Right renal pelvis (tissue), 4 donors: ENCODE data around the gene CISD1. TPM values are rescaled to one million over a fixed set of nuclear protein-coding genes. Genes with fewer than 3 reads are reported as not detected.
"Not testable (repeated sequence)": the region's sequence is repeated elsewhere in the genome, so short reads cannot be mapped to it uniquely, and the experiment has no call there.

Experiments
- DNase-seq, 4 donors: peaks; one replicate each; pipeline ENCODE4 v3.0.0-alpha.2; 2013; ENCODE audit warnings: low read depth in 4 of 4, low spot score in 3 of 4, missing footprints in 1 of 4
- polyA plus RNA-seq, 4 donors: library from polyadenylated mRNA; unstranded; fragments of 120-200 nt; gene quantifications; one replicate each; pipeline ENCODE4 v1.2.1, GENCODE V29; 2013; ENCODE audit not compliant: insufficient read length in 4 of 4

The CISD1 gene
- polyA plus RNA-seq, result 10 to 100 TPM; 53.5 to 62.1 (median 58.6) TPM

DNA sequence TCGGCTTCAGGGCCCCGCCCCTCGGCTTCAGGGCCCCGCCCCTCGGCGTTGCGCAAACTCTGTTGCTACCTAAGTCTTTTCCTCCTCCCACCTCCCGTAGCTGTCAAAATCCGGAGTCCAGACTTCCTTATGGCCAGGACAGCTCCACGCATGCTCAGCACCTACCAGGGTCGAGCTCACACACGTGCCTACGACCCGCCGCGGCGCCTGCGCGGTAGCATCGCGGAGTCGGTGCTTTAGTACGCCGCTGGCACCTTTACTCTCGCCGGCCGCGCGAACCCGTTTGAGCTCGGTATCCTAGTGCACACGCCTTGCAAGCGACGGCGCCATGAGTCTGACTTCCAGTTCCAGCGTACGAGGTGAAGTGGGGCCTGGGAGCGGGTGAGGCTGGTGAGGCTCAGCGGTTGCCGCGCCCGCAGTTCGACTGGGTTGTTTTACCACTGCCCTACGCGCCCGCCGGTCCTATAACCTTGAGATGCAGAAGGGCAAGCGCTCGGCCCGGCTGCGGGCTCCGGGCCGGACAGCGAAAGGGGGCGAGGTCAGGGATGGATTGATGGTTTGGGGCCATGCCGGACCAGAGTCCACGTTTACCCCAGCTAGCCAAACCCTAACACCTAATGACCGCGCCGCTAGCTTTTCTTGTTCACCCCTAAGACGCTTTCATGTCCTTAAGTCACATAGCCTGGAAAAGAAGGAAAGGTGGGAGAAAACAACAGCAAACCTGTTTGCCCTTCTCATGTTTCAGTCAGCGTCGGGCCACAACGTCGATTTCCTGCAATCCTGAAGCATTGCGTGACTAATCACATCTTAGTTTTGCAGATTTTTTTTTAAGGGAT lies at the start of gene CISD1:
TSS of gene CISD1 (plus strand) at position 217 of the 836 bp plus-strand sequence. CDS start at position 329, 112 bp downstream.
- DNase-seq, result peak; percentile 92 to 97 (median 97)

DNA sequence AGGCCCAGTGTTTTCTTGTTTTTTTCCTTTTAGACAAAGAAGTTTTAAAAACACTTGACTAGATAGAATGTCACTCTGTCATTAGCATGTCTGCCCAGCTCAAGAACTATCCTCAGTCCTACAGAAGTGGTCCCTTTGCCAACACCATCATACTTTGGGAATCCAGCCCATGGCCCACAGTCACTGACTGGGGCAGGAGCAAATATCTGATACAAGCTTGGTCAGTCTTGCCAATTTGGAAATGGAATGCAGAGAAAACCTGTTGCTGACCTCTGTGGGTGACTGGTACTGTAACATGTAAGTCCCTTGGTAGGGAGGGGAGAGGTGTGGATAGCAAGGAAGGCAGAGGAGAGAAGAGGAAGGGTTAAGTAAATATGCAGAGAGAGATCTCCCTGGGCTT lies 49.1 kb upstream of the CISD1 start:
- DNase-seq, result no peak

DNA sequence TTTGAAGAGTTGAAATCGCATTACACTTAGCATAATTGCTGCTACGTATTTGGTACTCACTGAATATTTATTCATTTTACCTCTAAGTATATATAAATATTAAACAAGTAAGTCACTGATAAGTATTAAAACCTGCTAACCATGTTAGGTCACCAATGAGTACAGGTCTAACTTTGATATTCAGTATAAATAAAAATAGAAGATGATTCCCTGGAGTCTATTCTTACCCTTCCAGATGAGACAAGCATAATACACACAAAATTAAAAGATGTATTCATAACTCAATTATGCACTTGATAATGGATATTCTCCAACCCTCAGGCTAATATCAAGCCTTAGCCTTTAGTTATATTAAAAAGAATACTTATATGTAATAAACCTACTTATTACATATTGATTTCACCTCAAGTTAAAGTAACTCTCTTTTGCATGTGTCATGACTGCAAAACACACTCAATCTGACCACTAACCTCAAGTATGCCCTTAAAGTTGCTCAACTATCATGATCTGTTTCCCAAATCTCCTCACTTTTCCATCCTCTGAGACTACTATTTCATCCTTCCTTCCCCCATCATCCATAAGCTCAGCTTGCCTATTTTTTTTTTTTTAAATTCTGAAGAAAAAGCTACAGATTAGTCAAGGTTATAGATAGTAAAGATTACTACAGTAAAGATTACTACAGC lies 48.1 kb upstream of the CISD1 start:
- DNase-seq, result no peak

DNA sequence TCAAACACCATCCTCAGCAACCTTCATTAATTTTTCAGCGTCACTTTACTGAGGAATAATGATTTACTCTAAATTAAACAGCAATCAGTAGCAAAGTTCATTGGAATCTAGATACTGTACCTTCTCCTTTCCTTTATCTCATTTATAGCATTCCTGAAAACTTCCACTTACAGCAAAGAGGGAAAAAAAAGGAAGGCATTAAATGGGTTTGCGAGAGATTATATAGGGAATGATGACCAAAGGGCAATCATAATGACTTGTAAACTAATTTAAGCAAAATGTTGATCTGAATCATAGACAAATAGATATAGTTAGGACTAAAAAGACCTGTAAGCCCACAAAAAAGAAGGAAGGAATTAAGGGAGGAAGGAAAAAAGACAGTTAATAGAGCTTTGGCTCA lies 43.3 kb upstream of the CISD1 start:
- no peak for DNase-seq

DNA sequence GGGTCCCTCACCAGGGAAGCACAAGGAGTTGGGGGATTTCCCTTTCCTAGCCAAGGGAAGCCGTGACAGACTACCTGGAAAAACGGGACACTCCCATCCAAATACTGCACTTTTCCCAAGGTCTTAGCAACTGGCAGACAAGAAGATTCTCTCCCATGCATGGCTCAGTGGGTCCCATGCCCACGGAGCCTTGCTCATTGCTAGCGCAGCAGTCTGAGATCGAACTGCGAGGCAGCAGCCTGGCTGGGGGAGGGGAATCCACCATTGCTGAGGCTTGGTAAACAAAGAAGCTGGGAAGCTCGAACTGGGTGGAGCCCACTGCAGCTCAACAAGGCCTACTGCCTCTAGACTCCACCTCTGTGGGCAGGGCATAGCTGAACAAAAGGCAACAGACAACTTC lies 39.1 kb upstream of the CISD1 start:
- DNase-seq, result not testable (repeated sequence)

DNA sequence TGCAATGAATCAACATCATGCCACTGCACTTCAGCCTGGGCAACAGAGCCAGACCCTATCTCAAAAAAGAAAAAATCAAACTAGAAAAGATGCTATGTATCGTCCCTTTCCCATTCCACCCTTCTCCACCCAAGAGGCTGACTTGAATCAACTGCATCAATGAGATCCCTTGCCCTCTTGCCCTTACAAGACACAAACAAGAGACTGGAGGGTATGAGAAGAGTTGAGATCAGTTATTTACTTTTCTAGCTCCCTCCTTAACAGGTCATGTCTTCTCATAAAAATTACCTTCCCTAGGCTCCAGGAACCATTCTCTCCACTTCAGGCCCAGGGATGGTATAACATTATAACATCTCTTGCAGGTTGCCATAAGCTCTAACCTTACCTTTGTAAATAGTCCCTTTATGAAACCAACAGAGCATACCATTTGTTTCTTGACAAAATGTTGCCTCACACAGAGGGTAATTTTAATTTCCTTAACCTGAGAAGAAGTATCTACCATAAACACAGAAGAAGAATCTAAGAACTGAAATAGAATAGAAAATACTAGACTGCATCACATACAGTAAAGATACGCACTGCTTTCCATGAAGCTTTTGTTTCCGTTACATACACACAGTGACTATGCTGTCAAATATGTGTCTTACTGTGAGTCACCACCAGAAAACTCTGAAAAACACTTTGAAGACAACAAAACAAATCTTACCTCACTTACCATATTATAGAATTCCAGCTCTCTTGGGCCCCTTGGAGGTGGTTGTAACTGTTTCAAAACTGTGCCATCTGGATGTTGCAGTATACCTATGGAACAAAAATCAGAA lies 31.7 kb upstream of the CISD1 start:
- DNase-seq, result no peak

DNA sequence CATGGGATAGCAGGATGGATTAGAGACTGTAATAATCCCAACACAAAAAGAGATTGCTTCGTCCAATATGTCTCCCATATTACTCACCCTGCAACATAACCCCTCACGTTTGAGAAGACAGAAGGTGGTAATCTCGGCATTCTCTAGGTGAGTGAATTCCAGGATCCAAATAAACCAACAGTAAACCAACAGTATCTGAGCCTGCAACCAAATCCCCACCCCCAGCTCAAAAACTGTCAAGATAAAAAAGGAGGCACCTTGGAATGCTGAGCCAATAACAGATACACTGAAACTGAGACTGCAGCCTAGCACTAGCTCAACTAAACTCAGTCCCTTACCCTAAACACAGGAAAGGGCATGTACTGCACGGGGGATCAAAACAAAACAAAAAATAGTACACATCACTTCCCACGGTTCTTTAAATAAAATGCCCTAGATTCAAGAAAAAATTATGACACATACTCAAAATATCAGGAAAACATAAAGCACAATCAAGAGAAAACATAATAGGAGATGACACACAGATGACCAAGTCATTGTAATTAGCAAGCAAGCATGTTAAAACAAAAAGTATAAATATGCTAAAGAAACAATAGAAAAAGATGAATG lies 29.3 kb upstream of the CISD1 start:
- no peak for DNase-seq

DNA sequence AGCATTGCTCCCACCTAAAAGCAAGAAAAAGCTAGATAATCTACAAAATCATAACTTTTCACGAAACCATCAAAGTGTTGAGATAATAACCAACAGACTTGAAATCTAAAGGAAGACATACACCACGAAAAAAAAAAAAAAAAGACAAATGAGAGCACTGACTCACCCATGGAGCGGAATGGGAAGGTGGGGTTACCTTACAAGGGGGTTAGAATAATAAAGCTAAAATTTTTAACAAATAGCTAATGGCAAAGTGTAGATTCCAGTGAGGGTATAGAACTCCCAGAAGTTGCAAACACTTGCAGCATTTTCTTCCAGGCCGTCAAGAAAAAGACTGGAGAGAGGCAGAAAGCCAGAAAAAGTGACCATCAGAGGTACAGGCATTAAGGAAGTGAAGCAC lies 28.4 kb upstream of the CISD1 start:
- DNase-seq, result no peak

DNA sequence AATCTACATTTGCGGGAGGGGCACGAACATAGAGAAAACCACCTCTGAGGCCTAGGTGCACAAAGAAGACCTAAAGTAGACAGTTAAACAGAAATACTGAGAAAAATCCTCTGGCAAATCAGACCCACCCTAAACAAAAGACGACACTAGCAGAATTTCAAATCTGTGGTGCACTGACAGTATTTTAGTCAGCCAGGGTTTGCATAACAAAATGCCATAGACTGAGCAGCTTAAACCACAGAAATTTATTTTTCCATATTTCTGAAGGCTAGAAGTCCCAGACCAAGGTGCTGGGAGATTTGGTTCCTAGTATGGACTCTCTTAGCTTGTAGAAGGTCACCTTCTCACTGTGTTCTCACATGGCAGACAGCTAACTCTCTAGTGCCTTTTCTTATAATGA lies 27.6 kb upstream of the CISD1 start:
- no peak for DNase-seq

DNA sequence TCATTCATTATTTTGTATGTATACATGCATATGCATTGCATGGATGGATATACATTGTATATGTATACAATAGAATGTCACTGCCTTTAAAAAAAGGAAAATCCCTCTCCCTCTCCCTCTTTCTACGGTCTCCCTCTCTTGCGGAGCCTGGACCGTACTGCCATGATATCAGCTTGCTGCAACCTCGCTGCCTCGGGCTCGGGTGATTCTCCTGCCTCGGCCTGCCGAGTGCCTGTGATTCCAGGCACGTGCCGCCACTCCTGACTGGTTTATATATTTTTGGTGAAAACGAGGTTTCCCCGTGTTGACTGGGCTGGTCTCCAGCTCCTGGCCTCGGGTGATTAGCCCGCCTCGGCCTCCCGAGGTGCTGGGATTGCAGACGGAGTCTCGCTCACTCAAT lies 25.7 kb upstream of the CISD1 start:
- no peak for DNase-seq

DNA sequence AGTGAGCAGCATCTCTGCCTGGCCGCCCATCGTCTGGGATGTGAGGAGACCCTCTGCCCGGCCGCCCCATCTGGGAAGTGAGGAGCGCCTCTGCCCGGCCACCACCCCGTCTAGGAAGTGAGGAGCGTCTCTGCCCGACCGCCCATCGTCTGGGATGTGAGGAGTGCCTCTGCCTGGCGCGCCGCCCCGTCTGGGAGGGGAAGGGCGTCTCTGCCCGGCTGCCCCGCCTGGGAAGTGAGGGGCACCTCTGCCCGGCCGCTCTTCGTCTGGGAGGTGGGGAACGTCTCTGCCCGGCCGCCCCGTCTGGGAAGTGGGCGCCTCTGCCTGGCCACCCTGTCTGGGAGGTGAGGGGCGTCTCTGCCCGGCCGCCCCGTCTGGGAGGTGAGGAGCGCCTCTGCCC lies 25.2 kb upstream of the CISD1 start:
- not testable (repeated sequence) for DNase-seq

DNA sequence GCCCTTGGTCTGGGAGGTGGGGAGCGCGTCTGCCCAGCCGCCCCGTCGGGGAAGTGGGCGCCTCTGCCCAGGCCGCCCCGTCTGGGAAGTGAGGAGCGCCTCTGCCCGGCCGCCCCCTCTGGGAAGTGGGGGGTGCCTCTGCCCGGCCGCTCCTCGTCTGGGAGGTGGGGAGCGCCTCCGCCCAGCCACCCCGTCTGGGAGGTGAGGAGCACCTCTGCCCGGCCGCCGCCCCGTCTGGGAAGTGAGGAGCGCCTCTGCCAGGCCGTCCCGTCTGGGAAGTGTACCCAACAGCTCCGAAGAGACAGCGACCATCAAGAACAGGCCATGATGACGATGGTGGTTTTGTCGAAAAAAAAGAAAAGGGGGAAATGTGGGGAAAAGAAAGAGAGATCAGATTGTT lies 24.7 kb upstream of the CISD1 start:
- not testable (repeated sequence) for DNase-seq

DNA sequence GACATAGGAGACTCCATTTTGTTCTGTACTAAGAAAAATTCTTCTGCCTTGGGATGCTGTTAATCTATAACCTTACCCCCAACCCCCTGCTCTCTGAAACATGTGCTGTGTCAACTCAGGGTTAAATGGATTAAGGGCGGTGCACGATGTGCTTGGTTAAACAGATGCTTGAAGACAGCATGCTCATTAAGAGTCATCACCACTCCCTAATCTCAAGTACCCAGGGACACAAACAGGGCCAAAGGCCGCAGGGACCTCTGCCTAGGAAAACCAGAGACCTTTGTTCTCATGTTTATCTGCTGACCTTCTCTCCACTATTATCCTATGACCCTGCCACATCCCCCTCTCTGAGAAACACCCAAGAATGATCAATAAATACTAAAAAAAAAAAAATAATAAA lies 24.3 kb upstream of the CISD1 start:
- DNase-seq, result not testable (repeated sequence)

DNA sequence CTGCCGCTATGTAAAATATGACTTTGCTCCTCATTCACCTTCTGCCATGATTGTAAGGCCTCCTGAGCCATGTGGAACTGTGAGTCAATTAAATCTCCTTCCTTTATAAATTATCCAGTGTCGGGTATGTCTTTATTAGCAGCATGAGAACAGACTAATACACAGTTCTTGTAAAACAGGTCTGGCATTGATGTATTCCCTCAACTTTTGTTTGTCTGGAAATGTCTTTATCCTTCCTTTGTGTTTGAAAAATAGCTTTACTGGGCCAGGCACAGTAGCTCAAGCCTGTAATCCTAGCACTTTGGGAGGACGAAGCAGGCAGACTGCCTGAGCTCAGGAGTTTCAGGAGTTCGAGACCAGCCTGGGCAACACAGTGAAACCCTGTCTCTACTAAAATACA lies 15.8 kb upstream of the CISD1 start:
- DNase-seq, result no peak

DNA sequence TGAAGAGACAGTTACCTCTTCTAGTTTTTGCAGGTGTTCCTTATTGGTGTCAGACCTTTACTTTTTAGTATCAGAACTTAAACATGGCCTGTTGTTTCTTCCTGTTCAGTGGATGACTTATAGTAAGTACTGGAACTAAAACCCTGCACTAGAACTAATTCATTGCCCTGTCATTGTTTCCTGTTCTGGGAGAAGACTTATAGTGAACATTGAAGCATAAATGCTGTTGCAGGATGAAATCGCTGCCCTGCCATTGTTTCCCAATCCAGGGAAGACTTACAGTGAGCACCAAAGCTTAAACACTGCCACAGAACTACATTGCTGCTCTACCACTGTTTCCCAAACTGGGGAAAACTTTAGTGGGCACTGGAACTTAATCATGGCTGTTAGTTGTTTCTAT lies 14.3 kb upstream of the CISD1 start:
- no peak for DNase-seq

DNA sequence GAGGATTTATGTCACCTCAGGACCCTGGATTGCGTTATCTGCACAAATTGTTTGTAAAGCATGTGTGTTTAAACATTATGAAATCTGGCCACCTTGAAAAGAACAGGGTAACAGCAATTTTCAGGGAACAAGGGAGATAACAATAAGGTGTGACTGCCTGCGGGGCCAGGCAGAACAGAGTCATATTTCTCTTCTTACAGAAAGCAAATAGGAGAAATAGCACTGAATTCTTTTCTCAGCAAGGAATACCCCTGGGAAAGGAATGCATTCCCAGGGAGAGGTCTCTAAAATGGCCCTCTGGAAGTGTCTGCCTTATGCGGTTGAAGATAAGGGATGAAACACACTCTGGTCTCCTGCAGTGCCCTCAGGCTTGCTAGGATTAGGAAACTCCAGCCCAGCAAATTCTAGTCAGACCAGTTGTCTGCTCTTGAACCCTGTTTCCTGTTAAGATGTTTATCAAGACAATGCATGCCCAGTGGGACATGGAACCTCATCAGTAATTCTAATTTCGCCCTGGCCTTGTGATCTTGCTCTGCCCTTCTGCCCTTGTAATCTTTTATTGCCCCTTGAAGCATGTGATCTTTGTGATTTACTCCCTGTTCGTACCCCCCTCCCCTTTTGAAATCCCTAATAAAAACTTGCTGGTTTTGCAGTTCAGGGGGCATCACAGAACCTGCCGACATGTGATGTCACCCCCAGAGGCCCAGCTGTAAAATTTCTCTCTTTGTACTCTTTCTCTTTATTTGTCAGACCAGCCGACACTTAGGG lies 12.8 kb upstream of the CISD1 start:
- DNase-seq, result not testable (repeated sequence)

DNA sequence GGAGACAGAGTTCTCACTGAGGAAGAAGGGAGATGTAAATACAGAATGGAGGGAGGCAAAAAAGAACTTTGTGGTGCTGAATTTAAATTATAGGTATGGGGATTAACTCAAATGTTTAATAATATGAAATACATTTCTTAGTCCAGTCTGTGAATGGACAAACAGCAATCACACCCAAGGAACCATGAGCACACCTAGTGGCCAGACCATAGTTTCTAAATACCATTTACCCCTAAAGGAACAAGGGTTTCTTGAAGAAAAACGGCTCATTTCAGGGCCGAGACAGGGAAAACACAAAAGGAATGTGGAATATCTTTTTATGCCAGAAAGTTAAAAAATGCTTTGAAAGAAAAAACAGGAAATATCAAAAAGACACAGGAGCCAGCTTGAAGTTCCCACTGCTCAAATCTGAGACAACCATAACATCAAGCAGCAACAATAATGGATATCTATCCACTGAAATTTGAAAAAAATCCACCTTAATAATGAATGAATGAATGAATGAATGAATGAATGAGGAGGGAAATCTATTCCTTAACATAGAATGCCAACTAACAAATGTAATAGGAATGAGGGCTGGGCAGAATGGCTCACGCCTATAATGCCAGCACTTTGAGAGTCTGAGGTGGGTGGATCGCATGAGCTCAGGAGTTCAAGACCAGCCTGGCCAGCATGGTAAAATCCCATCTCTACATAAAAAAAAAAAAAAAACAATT lies 9.8 kb upstream of the CISD1 start:
- DNase-seq, result no peak

DNA sequence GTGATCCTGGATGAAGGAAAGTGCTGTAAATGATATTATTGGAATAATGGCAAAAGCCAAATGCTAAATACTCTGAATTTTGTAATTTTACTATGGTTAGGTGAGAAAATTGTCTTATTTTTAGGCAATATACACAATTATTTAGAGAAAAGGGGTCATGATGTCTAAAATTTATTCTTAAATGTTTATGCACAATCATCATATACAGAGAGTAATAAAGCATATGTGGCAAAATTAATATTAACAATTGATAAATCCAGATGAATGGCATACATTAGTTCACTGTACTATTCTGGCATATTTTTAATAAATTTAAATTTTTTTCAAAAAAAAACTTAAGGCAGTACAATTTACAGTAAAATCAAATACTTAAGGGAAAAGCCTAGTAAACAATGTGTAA lies 8.6 kb upstream of the CISD1 start:
- DNase-seq, result no peak

DNA sequence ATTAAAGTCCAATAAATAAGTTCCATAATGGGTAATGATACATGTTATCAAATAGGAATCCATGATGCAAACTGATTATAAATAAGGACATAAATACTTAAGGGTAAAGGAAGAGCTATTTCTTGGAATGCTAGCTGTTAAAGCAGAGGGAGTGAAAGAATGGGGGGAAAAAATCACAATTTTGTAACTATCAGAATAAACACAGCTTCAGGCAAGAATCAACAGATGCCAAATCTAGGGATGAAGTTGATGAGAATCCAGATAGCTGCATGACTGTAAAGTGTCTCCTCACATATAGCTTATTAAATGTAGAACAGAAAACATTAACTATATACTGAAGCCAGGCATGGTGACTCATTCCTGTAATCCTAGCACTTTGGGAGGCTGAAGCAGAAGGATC lies 6.2 kb upstream of the CISD1 start:
- DNase-seq, result no peak
